SU-DHL-6 (cell line): ENCODE measurements around the gene GEMIN5.
"Not testable (repeated sequence)": the region's sequence is repeated elsewhere in the genome, so short reads cannot be mapped to it uniquely, and the experiment has no call there.

Experiments used
- H2AFZ ChIP-seq: fragments of 200-600 bp; sonication (generic); 2 replicates; pipeline ENCODE4 v1.6.1; 2014; ENCODE audit warnings: low read depth, mild to moderate bottlenecking, moderate library complexity, mixed read lengths, antibody characterized with exemption, low read length; ENCODE audit not compliant: severe bottlenecking
- H3F3A ChIP-seq: fragments of 200-600 bp; shearing (Covaris generic); 2 replicates; pipeline ENCODE4 v1.6.0; 2016; ENCODE audit warnings: antibody characterized with exemption, mild to moderate bottlenecking; ENCODE audit not compliant: insufficient read depth
- H3K27ac ChIP-seq: fragments of 200-600 bp; sonication (generic); 2 replicates; pipeline ENCODE4 v1.5.1; 2016; ENCODE audit warnings: low read depth, mild to moderate bottlenecking, low read length, moderate library complexity, mixed read lengths
- H3K27me3 ChIP-seq: fragments of 200-600 bp; sonication (generic), shearing (Covaris generic); 2 replicates; pipeline ENCODE4 v1.6.0; 2014; ENCODE audit warnings: mild to moderate bottlenecking, low read length
- H3K36me3 ChIP-seq: fragments of 200-600 bp; sonication (generic); 2 replicates; pipeline ENCODE4 v1.6.1; 2014; ENCODE audit warnings: mild to moderate bottlenecking, low read length, mixed read lengths
- H3K4me2 ChIP-seq: fragments of 300-600, 200-600 bp; shearing (Covaris generic), sonication (generic); 2 replicates; pipeline ENCODE4 v1.6.0; 2014; ENCODE audit warnings: low read length, low read depth, mild to moderate bottlenecking; ENCODE audit not compliant: poor library complexity, severe bottlenecking
- H3K4me3 ChIP-seq: fragments of 200-600 bp; sonication (generic); 2 replicates; pipeline ENCODE4 v1.5.1; 2014; ENCODE audit warnings: antibody characterized with exemption, low read length, mild to moderate bottlenecking, mixed read lengths; ENCODE audit not compliant: insufficient read depth, poor library complexity, severe bottlenecking
- H3K79me2 ChIP-seq: fragments of 200-600 bp; sonication (generic); 2 replicates; pipeline ENCODE4 v1.6.1; 2014; ENCODE audit warnings: mild to moderate bottlenecking, low read length, moderate library complexity; ENCODE audit not compliant: insufficient read depth
- H3K9ac ChIP-seq: fragments of 200-600 bp; sonication (generic); 2 replicates; pipeline ENCODE4 v1.7.0; 2014; ENCODE audit warnings: mild to moderate bottlenecking, low read length
- H3K9me2 ChIP-seq: fragments of 200-600 bp; sonication (generic); replicated peaks from 2 replicates; pipeline ENCODE4 v1.6.1; 2014; ENCODE audit warnings: low read length; ENCODE audit not compliant: insufficient read depth
- H3K9me3 ChIP-seq: fragments of 200-600 bp; sonication (generic); 2 replicates; pipeline ENCODE4 v1.6.1; 2014; ENCODE audit warnings: low read length, mixed read lengths; ENCODE audit not compliant: insufficient read depth
- H4K20me1 ChIP-seq: fragments of 200-600 bp; sonication (generic); 2 replicates; pipeline ENCODE4 v1.6.1; 2014; ENCODE audit warnings: low read depth, mild to moderate bottlenecking, antibody characterized with exemption, low read length, moderate library complexity, mixed read lengths
- CTCF ChIP-seq: fragments of 200-600 bp; sonication (generic); IDR thresholded peaks from one replicate; pipeline ENCODE4 v1.5.1; 2017; ENCODE audit warnings: antibody characterized with exemption, mild to moderate bottlenecking, low read length, moderate library complexity; ENCODE audit not compliant: insufficient read depth, poor library complexity, severe bottlenecking
- EZH2phosphoT487 ChIP-seq: fragments of 200-600 bp; sonication (generic), shearing (Covaris generic); conservative IDR thresholded peaks from 2 replicates; pipeline ENCODE4 v1.6.1; 2018; ENCODE audit warnings: mild to moderate bottlenecking, antibody characterized with exemption, low read length, moderate library complexity, mixed read lengths

The GEMIN5 gene

GRCh38 chr5:154923441-154924430 lies 14.3 kb downstream of the GEMIN5 start:
- Histone ChIP-seq H3K9me3 (no peaks in the 10 kb centered on the region), H3F3A (0 out of 2 replicates have a peak, but pooled peaks cover 4% of the 10 kb centered on the region), H3K79me2 (no peaks in the 10 kb centered on the region), H3K9me2 (no peaks in the 10 kb centered on the region), H3K27ac (no peak overlapping the region), H3K9ac (no peak overlapping the region), H3K36me3 (peaks cover 40% of the 10 kb centered on the region), H3K4me3 (no peak overlapping the region), H2AFZ (no peak overlapping the region), H4K20me1 (no peaks in the 10 kb centered on the region), H3K4me2 (no peak overlapping the region), H3K27me3 (no peaks in the 10 kb centered on the region)
- TF ChIP-seq CTCF (no peak), EZH2phosphoT487 (no peak)

- H3K36me3 ChIP-seq = peaks cover 34% of the 10 kb centered on the region
Measured at GRCh38 chr5:154917757-154918156, 20.3 kb downstream of the GEMIN5 start.

GRCh38 chr5:154916874-154917273 lies 21.1 kb downstream of the GEMIN5 start:
- no peaks in the 10 kb centered on the region for H3K9me3 ChIP-seq
- H3K4me2 ChIP-seq = no peak overlapping the region
- no peak overlapping the region for H3K4me3 ChIP-seq
- no peak for TF ChIP-seq EZH2phosphoT487
- no peak for TF ChIP-seq CTCF
- no peaks in the 10 kb centered on the region for H3K27me3 ChIP-seq
- no peaks in the 10 kb centered on the region for H3F3A ChIP-seq
- no peaks in the 10 kb centered on the region for H3K9me2 ChIP-seq
- no peak overlapping the region for H2AFZ ChIP-seq
- no peak overlapping the region for H3K27ac ChIP-seq
- H4K20me1 ChIP-seq = no peaks in the 10 kb centered on the region
- H3K9ac ChIP-seq = no peak overlapping the region
- peaks cover 34% of the 10 kb centered on the region for H3K36me3 ChIP-seq
- H3K79me2 ChIP-seq = no peaks in the 10 kb centered on the region

More at GRCh38 chr5:154917757-154918156, 20.3 kb downstream of the GEMIN5 start:
- no peak overlapping the region for H3K27ac ChIP-seq
- H3K4me3 ChIP-seq = no peak overlapping the region
- H3K9ac ChIP-seq = no peak overlapping the region
- H3K4me2 ChIP-seq = no peak overlapping the region
- no peaks in the 10 kb centered on the region for H3K27me3 ChIP-seq
- H3K79me2 ChIP-seq = no peaks in the 10 kb centered on the region
- TF ChIP-seq CTCF (no peak), EZH2phosphoT487 (no peak)
- H3K9me2 ChIP-seq = no peaks in the 10 kb centered on the region
- H2AFZ ChIP-seq = no peak overlapping the region
- H3F3A ChIP-seq = no peaks in the 10 kb centered on the region
- H4K20me1 ChIP-seq = no peaks in the 10 kb centered on the region
- H3K9me3 ChIP-seq = no peaks in the 10 kb centered on the region

GRCh38 chr5:154905601-154906000 lies 32.4 kb downstream of the GEMIN5 start:
- H3K4me3 ChIP-seq = not testable (repeated sequence)
- H3K36me3 ChIP-seq = peaks cover 24% of the 10 kb centered on the region

More at GRCh38 chr5:154905601-154906000, 32.4 kb downstream of the GEMIN5 start:
- not testable (repeated sequence) for H3K27ac ChIP-seq, H3K9me2 ChIP-seq, H3K79me2 ChIP-seq, H3F3A ChIP-seq, H3K4me2 ChIP-seq, H3K9ac ChIP-seq, H3K27me3 ChIP-seq, H2AFZ ChIP-seq, H3K9me3 ChIP-seq, H4K20me1 ChIP-seq
